Liver (tissue), 3 donors: ENCODE data around the gene LRP11.

Experiments
- CTCF ChIP-seq: fragments of 150-350 bp; IDR thresholded peaks from 2 replicates; pipeline ENCODE4 v1.5.1; 2017; ENCODE audit warnings: improper control_type of control experiment, low read depth, low read length; ENCODE audit not compliant: missing input control
- JUND ChIP-seq, 2 donors: IDR thresholded peaks; 2 replicates each; pipeline ENCODE4 v1.6.1; 2016; ENCODE audit warnings: antibody characterized with exemption in 2 of 2
- REST ChIP-seq: IDR thresholded peaks from 2 replicates; pipeline ENCODE4 v1.6.1; 2016; ENCODE audit warnings: antibody characterized with exemption, mild to moderate bottlenecking
- ZBTB33 ChIP-seq: IDR thresholded peaks from 2 replicates; pipeline ENCODE4 v1.6.1; 2016; ENCODE audit warnings: antibody characterized with exemption
- donor health status: healthy.
- donor health status: healthy.

DNA sequence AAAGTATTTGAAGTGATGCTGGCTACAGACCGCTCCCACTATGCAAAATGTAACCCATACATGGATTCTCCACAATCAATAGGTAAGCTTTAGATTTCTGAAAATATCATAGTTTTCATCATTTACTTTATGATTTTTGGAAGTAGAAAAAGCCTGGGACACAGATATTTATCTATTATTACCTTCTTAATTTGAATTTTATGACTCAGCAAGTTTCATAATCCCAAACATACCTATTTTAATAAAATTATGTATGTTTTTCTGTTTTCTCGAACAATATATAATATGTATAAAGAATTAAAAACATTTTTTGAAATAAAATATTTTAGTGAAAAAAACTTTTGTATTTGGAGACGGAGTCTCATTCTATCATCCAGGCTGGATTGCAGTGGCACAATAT lies 93.0 kb downstream of the LRP11 start:
- no peak for TF ChIP-seq CTCF
- no peak for TF ChIP-seq ZBTB33
- TF ChIP-seq JUND (IDR thresholded peaks at IDR 0.05): no peak
- TF ChIP-seq REST: no peak
